GM10266 (cell line): Measurements from ENCODE around the gene TEAD1.
A peak's percentile ranks its signal among the peaks of the same experiment; 100 is the strongest.

ENCODE experiments used
- DNase-seq: peaks from one replicate; pipeline ENCODE4 v3.0.0; 2012; ENCODE audit errors: extremely low spot score
- TF ChIP-seq, protein P1 (sequence below): IDR thresholded peaks from 2 replicates; pipeline ENCODE4 v1.5.1; 2012; ENCODE audit warnings: mild to moderate bottlenecking, low read depth; ENCODE audit not compliant: control insufficient read depth, insufficient read depth; ENCODE audit errors: missing control alignments

Gene TEAD1

DNA sequence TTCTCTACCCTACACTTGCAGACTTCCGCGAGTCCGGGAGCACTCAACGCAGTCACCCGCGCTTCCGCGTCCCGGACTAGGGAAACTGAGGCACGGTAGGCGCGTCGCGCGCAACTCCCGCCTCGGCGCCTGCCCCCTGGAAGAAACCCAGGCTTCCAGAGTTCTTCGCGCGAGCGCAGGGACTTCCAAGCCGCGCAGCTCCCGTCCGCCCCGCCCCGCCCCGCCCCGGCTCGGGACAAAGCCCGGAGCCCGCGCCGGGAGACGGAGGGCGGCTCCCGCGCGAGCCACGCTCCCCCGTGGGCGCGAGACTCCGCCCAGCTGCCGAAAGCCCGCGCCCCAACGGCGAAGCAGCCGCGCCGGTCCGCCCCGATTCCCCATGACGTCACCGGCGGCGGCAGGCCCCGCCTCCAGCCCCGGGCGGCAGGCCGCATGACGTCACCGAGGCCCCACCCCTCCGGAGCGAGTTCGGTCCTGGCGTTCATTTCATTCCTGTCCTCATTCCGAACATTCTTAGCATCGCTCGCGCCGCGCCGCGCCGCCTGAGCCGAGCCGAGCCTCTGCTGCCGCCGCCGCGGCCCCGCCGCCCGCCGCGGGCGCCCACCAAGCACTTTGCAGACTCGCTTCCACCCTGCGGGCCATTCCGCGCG is at the start of gene TEAD1:
TSS of gene TEAD1 (plus strand) at position 498 of the 647 bp plus-strand sequence.
- DNase-seq = peak; percentile 93
- TF ChIP-seq, protein P1, sequence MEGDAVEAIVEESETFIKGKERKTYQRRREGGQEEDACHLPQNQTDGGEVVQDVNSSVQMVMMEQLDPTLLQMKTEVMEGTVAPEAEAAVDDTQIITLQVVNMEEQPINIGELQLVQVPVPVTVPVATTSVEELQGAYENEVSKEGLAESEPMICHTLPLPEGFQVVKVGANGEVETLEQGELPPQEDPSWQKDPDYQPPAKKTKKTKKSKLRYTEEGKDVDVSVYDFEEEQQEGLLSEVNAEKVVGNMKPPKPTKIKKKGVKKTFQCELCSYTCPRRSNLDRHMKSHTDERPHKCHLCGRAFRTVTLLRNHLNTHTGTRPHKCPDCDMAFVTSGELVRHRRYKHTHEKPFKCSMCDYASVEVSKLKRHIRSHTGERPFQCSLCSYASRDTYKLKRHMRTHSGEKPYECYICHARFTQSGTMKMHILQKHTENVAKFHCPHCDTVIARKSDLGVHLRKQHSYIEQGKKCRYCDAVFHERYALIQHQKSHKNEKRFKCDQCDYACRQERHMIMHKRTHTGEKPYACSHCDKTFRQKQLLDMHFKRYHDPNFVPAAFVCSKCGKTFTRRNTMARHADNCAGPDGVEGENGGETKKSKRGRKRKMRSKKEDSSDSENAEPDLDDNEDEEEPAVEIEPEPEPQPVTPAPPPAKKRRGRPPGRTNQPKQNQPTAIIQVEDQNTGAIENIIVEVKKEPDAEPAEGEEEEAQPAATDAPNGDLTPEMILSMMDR = no peak

DNA sequence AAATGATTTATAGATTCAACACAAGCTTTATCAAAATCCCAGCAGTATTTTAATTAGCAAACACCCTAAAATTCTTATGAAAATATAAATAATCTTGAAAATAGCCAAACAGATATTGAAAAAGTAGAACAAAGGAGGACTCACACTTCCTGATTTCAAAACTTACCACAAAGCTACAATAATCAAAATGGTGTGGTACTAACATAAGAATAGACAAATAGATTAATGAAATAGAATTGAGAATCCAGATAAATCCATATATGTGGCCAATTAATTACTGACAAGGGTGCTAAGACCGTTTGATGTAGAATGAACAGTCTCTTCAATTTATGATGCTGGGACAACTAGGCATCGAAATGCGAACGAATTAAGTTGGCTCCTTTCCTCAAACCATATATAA is 49.6 kb upstream of the TEAD1 start:
- no peak for DNase-seq
- TF ChIP-seq, protein P1 = no peak

DNA sequence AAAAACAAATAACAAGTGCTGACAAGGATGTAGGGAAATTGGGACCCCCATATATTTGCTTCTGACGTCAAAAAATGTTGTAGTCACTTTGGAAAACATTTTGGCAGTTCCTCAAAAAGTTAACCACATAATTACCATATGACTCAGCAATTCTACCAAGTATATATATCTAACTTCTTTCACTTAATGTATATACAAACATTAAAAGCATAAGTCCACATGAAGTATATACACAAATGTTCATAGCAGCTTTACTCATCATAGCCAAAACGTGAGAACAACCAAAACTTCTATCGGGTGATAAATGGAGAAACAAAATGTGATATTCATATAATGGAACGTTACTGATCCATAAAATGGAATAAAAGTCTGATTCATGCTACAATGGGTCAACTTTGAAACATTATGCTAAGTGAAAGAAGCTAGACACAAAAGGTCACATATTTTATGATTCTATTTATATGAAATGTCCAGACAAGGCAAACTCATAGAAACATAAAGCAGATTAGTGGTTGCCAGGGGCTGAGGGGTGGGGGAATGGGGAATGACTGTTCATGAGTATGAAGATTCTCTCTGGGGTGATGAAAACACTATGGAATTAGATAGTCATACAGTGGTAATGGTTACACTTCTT is 48.7 kb upstream of the TEAD1 start:
- no peak for DNase-seq
- TF ChIP-seq, protein P1 = no peak

DNA sequence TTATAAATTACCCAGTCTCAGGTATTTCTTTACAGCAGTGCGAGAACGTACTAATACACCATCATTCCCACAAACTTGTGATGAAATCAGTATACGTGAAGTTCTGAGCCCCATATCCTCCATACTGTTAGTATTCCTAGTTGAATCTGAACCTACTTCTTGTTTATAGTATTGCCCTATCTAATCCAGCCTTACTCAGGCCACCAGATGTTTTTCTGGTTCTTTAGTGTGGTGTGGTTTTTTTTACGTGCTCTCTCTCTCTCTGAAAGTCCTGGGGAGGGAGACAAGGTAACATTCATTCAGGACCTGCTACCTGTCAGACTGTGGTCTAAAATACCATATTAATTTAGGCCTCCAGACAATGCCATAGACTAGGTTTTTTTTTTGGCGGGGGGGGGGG is 47.6 kb upstream of the TEAD1 start:
- no peak for DNase-seq
- TF ChIP-seq, protein P1 = no peak

DNA sequence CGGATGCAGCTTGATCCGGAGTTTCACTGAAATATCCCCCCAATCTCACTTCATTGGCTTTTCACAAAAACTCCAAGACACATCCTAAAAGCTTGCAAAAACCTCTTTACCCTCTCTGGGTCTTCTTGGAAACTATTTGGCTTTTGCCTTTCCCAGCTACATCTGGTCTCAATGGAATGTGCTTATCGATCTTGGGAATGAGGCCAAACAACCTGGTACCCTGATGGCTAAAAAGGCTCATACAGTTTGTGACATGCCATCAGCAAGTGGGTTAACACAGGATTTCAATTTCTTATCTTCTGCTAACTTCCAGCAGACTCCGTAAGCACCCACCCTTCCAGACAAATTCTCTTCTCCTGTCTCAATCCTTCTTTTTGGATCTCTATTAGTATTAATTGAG is 45.9 kb upstream of the TEAD1 start:
- TF ChIP-seq, protein P1 = no peak
- no peak for DNase-seq

DNA sequence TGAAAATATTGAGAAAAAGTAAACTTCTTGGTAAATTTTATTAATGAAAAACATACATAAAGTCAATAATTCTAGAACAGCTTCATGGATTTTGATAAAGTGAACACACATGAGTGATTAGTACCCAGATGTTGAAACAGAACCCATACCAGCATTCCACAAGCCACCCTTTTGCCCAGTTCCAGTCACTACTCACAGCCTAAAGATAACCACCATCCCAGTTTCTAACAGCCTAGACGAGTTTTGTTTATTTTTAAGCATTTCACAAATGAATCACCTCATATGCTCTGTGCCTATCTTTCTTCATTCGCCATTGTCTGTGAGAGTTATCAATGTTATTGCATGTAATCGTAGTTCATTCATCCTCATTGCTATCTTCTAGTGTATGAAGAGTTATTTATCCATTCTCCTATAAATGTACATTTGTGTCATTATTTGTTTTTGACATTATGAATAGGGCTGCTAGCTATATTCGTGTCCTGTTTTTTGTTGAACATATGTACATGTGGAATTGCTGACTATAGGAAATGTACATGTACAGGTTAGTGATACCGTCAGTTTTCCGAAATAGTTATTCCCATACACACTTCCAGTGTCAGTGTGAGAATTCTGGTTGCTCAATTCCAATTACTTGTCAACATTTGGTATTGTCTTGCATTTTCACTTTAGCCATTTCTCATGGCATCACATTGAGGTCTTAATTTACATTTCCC is 44.5 kb upstream of the TEAD1 start:
- no peak for DNase-seq
- TF ChIP-seq, protein P1 = no peak

DNA sequence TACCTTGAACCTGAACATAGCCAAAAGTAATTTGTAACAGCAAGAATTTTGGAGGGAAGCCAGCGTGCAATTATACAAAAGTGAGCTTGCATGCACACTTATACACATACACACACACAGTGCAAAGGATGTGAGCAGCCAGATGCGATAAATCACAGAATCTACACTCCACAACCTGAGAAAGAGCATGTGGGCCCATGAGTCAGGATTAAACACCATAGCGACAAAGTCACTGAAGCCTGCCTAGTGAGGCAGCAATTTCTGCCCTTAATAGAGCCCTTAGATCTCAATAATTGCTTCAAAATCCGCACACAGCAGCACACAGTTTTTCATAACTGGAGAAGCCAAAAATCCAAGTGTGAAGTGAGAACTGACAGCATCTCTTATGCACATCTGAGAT is 42.6 kb upstream of the TEAD1 start:
- TF ChIP-seq, protein P1 = no peak
- no peak for DNase-seq
